GM12874 (cell line): ENCODE results near the gene IPO9.

Experiments used
- CTCF ChIP-seq: IDR thresholded peaks from 2 replicates; pipeline ENCODE4 v1.5.1; 2011; ENCODE audit warnings: low read depth, mild to moderate bottlenecking, control low read depth, low read length, moderate library complexity; ENCODE audit not compliant: insufficient read depth

IPO9 gene

GRCh38 chr1:201914456-201915235 is 85.7 kb downstream of the IPO9 start:
- no peak for TF ChIP-seq CTCF

GRCh38 chr1:201916649-201917249 is 87.8 kb downstream of the IPO9 start:
- no peak for TF ChIP-seq CTCF

GRCh38 chr1:201917362-201918033 is 88.5 kb downstream of the IPO9 start:
- TF ChIP-seq CTCF = no peak

GRCh38 chr1:201918343-201918742 is 89.4 kb downstream of the IPO9 start:
- no peak for TF ChIP-seq CTCF

- no peak for TF ChIP-seq CTCF
Measured at GRCh38 chr1:201921952-201922558, 93.1 kb downstream of the IPO9 start.

GRCh38 chr1:201925301-201925567 is 96.3 kb downstream of the IPO9 start:
- no peak for TF ChIP-seq CTCF

GRCh38 chr1:201925981-201926645 is 97.2 kb downstream of the IPO9 start:
- no peak for TF ChIP-seq CTCF
